HEK293 (cell line): Measurements from ENCODE around the gene YIPF3.
A peak's percentile ranks its signal among the peaks of the same experiment; 100 is the strongest.
"Not testable (repeated sequence)": the region's sequence is repeated elsewhere in the genome, so short reads cannot be mapped to it uniquely, and the experiment has no call there.

Experiments used
- CTCF ChIA-PET: fragments of 350-600 bp; formaldehyde crosslinking; extraction: SDS; loops from one replicate; lab custom pipeline; 2021; ENCODE audit warnings: antibody characterized with exemption; lab: Yijun Ruan, JAX
- POLR2A ChIA-PET: fragments of 300-600 bp; formaldehyde crosslinking; extraction: SDS; loops from one replicate; lab custom pipeline; 2020; ENCODE audit warnings: antibody characterized with exemption, inconsistent platforms; lab: Yijun Ruan, JAX
- H3K27ac ChIP-seq: fragments of 200-500 bp; sonication (Bioruptor generic); 2 replicates; pipeline ENCODE4 v1.5.1; 2014; ENCODE audit warnings: low read depth, low read length, control low read depth, inconsistent platforms; ENCODE audit errors: extremely low read depth
- H3K36me3 ChIP-seq, 2 experiments: fragments of 200-500 bp in 1 of 2; sonication (Bioruptor generic) in 1 of 2; 1 replicate in 1 of 2; 2 replicates in 1 of 2; pipeline ENCODE4 v1.5.1; 2014 to 2017; ENCODE audit warnings: inconsistent platforms in 2 of 2, low read length in 2 of 2; ENCODE audit not compliant: control insufficient read depth in 2 of 2, insufficient read depth in 1 of 2
- H3K4me1 ChIP-seq: fragments of 200-500 bp; sonication (Bioruptor generic); 2 replicates; pipeline ENCODE4 v1.5.1; 2014; ENCODE audit warnings: mild to moderate bottlenecking, low read length, inconsistent platforms; ENCODE audit not compliant: control insufficient read depth, insufficient read depth
- H3K4me3 ChIP-seq: 2 replicates; pipeline ENCODE4 v1.5.1; 2011; ENCODE audit warnings: low read depth, mild to moderate bottlenecking, control low read depth, low read length, moderate library complexity
- H3K9me3 ChIP-seq: fragments of 200-500 bp; sonication (Bioruptor generic); 2 replicates; pipeline ENCODE4 v1.5.1; 2014; ENCODE audit warnings: low read depth, low read length, inconsistent platforms; ENCODE audit not compliant: control insufficient read depth, insufficient read depth
- GLI4 ChIP-seq: fragments of 450-650 bp; formaldehyde crosslinking; IDR thresholded peaks from 2 replicates; pipeline ENCODE4 v1.5.1; 2016; ENCODE audit warnings: missing biosample characterization, missing genetic modification characterization
- MZF1 ChIP-seq: fragments of 450-650 bp; formaldehyde crosslinking; IDR thresholded peaks from 2 replicates; pipeline ENCODE4 v1.5.1; 2017; ENCODE audit warnings: missing biosample characterization, missing genetic modification characterization, borderline replicate concordance
- ZBTB17 ChIP-seq: fragments of 450-650 bp; formaldehyde crosslinking; IDR thresholded peaks from 2 replicates; pipeline ENCODE4 v1.5.1; 2016; ENCODE audit warnings: missing biosample characterization, missing genetic modification characterization
- ZEB2 ChIP-seq: fragments of 450-650 bp; formaldehyde crosslinking; IDR thresholded peaks from 2 replicates; pipeline ENCODE4 v1.5.1; 2016; ENCODE audit warnings: missing biosample characterization, missing genetic modification characterization
- ZFP37 ChIP-seq: fragments of 450-650 bp; formaldehyde crosslinking; IDR thresholded peaks from 2 replicates; pipeline ENCODE4 v1.5.1; 2016; ENCODE audit warnings: missing biosample characterization, missing genetic modification characterization
- ZIC2 ChIP-seq: fragments of 450-650 bp; formaldehyde crosslinking; IDR thresholded peaks from 2 replicates; pipeline ENCODE4 v1.5.1; 2016; ENCODE audit warnings: missing biosample characterization, missing genetic modification characterization
- ZNF121 ChIP-seq: fragments of 450-650 bp; formaldehyde crosslinking; IDR thresholded peaks from 2 replicates; pipeline ENCODE4 v1.5.1; 2016; ENCODE audit warnings: missing biosample characterization, missing genetic modification characterization
- ZNF138 ChIP-seq: fragments of 450-650 bp; formaldehyde crosslinking; IDR thresholded peaks from 2 replicates; pipeline ENCODE4 v1.5.1; 2016; ENCODE audit warnings: missing biosample characterization, missing genetic modification characterization, borderline replicate concordance
- ZNF292 ChIP-seq: fragments of 450-650 bp; formaldehyde crosslinking; IDR thresholded peaks from 2 replicates; pipeline ENCODE4 v1.5.1; 2016; ENCODE audit warnings: low read depth, missing biosample characterization, missing genetic modification characterization, borderline replicate concordance
- ZNF561 ChIP-seq: fragments of 450-650 bp; IDR thresholded peaks from 2 replicates; pipeline ENCODE4 v1.5.1; 2018; ENCODE audit warnings: missing biosample characterization, missing genetic modification characterization, borderline replicate concordance
- ZNF670 ChIP-seq: fragments of 450-650 bp; formaldehyde crosslinking; IDR thresholded peaks from 2 replicates; pipeline ENCODE4 v1.5.1; 2016; ENCODE audit warnings: missing biosample characterization, missing genetic modification characterization, low read depth
- TF ChIP-seq, protein P1 (sequence below): fragments of 450-650 bp; formaldehyde crosslinking; IDR thresholded peaks from 2 replicates; pipeline ENCODE4 v1.5.1; 2016; ENCODE audit warnings: missing biosample characterization, missing genetic modification characterization
- TF ChIP-seq, protein P2 (sequence below): fragments of 450-650 bp; formaldehyde crosslinking; IDR thresholded peaks from 2 replicates; pipeline ENCODE4 v1.5.1; 2016; ENCODE audit warnings: missing biosample characterization, missing genetic modification characterization
- TF ChIP-seq, protein P3 (sequence below): fragments of 450-650 bp; formaldehyde crosslinking; IDR thresholded peaks from 2 replicates; pipeline ENCODE4 v1.5.1; 2017; ENCODE audit warnings: missing biosample characterization, missing genetic modification characterization

YIPF3 gene

DNA sequence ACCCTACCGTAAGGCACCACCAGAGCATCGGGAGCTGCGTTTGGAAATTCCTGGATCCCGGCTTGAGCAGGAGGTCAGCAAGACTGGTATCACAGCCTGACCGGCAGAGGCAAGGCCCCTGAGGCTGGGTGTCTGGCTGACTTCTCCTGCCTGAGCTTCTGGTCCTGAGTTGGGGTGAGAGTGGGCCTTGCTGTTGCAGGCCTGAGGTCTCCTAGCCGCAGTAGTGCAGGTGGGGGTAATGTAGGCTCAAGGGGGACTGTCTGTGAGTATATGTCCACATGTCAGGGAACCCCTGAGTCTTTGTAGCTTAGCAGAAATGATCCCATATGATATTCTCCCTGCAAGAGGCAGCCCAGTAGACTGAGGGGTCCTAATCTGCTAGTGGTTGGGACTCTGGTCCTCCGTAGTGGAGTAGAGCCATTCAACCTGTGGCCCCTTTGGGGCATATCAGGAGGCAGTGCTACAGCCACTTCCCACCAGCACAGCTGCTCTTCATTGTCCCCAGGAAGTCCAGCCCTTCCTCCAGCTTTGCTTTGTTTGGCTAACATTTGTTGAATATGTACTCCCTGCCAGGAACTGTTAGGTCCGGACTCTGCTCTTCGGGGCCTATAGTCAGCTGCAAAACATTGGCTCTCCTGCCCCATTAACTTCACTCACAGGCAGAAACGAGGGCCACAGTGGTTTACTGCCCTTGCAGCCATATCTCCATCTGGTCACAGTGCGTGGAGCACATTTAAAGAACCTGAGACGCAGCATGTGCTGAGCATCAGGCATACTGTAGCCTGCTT is 17.5 kb downstream of the YIPF3 start:
- POLR2A ChIA-PET = no interaction called here

DNA sequence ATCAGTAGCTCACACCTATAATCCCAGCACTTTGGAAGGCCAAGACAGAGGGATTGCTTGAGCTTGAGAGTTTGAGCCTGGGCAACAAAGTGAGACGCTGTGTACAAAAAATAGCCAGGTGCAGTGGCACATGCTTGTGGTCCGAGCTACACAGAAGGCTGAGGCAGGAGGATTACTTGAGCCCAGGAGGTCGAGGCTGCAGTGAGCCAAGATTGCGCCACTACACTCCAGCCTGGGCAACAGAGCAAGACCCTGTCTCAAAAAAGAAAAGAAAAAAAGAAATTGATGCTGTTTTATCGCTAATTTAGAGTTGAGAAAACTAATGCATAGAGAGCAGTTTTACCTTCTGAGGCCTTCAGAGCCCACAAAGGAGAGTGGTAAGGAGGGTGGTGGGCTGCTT is 18.4 kb downstream of the YIPF3 start:
- H3K4me1 ChIP-seq, H3K4me3 ChIP-seq, POLR2A ChIA-PET, H3K27ac ChIP-seq, H3K9me3 ChIP-seq: not testable (repeated sequence)
- peak; percentile 64; the same call in 1 of the 2 replicates for TF ChIP-seq ZNF121 (tag by site-specific recombination)
- CTCF ChIA-PET = interaction anchor here (0.6 to 11.2 kb wide), 7 partner anchors 10 to 759 kb away, joined by 3 to 142 read pairs (median 6); partner anchors contain the start of genes DLK2, DNPH1 and LRRC73
- H3K36me3 ChIP-seq = peaks cover 9 to 75% of the 10 kb centered on the region in 2 experiments; a peak in 2 of 3 replicates

More for the DNA sequence above, 17.5 kb downstream of the YIPF3 start:
- TF ChIP-seq, protein P1, sequence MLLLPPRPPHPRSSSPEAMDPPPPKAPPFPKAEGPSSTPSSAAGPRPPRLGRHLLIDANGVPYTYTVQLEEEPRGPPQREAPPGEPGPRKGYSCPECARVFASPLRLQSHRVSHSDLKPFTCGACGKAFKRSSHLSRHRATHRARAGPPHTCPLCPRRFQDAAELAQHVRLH = no peak
- TF ChIP-seq ZNF561 (no peak), ZBTB17 (tag by site-specific recombination) (no peak), ZNF292 (no peak), MZF1 (tag by site-specific recombination) (no peak), ZNF138 (tag by site-specific recombination) (no peak), ZFP37 (no peak), GLI4 (tag by site-specific recombination) (no peak), ZNF670 (tag by site-specific recombination) (no peak)
- TF ChIP-seq, protein P2, sequence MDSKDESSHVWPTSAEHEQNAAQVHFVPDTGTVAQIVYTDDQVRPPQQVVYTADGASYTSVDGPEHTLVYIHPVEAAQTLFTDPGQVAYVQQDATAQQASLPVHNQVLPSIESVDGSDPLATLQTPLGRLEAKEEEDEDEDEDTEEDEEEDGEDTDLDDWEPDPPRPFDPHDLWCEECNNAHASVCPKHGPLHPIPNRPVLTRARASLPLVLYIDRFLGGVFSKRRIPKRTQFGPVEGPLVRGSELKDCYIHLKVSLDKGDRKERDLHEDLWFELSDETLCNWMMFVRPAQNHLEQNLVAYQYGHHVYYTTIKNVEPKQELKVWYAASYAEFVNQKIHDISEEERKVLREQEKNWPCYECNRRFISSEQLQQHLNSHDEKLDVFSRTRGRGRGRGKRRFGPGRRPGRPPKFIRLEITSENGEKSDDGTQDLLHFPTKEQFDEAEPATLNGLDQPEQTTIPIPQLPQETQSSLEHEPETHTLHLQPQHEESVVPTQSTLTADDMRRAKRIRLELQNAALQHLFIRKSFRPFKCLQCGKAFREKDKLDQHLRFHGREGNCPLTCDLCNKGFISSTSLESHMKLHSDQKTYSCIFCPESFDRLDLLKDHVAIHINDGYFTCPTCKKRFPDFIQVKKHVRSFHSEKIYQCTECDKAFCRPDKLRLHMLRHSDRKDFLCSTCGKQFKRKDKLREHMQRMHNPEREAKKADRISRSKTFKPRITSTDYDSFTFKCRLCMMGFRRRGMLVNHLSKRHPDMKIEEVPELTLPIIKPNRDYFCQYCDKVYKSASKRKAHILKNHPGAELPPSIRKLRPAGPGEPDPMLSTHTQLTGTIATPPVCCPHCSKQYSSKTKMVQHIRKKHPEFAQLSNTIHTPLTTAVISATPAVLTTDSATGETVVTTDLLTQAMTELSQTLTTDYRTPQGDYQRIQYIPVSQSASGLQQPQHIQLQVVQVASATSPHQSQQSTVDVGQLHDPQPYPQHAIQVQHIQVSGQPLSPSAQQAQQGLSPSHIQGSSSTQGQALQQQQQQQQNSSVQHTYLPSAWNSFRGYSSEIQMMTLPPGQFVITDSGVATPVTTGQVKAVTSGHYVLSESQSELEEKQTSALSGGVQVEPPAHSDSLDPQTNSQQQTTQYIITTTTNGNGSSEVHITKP (tag by site-specific recombination) = no peak
- H3K4me1 ChIP-seq = peaks cover 7% of the 10 kb centered on the region
- peaks cover 13 to 72% of the 10 kb centered on the region in 2 experiments; a peak in 2 of 3 replicates for H3K36me3 ChIP-seq
- no peaks in the 10 kb centered on the region for H3K9me3 ChIP-seq
- no peak overlapping the region for H3K27ac ChIP-seq
- no peak overlapping the region for H3K4me3 ChIP-seq
- CTCF ChIA-PET = interaction anchor here (0.6 to 11.2 kb wide), 4 partner anchors 9 to 270 kb away, joined by 3 to 142 read pairs (median 3); partner anchors contain the start of genes DNPH1 and LRRC73

DNA sequence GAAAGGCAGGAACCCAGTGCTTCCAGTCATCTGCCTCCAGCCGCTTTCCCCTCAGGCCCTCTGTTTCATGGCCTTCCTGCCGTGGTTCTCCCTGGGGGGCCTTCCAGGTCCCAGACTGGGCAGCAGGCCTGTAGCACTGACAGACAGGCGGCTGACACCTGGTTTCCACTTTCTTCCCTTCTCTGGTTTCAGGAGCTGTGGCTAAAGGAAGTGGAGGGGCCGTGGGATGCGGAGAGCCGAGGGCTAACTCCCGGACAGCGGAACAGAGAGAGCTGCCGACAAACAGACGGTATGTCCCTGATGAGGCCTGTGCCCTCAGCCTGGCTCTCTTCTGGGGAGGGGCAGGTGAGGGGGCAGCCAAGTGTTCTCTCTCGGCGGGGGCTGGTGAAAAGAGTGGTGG is 19.0 kb downstream of the YIPF3 start:
- TF ChIP-seq ZEB2 (tag by site-specific recombination) = no peak
- TF ChIP-seq ZIC2 (tag by site-specific recombination) = peak; percentile 31; the same call in 1 of the 2 replicates
- TF ChIP-seq, protein P3, sequence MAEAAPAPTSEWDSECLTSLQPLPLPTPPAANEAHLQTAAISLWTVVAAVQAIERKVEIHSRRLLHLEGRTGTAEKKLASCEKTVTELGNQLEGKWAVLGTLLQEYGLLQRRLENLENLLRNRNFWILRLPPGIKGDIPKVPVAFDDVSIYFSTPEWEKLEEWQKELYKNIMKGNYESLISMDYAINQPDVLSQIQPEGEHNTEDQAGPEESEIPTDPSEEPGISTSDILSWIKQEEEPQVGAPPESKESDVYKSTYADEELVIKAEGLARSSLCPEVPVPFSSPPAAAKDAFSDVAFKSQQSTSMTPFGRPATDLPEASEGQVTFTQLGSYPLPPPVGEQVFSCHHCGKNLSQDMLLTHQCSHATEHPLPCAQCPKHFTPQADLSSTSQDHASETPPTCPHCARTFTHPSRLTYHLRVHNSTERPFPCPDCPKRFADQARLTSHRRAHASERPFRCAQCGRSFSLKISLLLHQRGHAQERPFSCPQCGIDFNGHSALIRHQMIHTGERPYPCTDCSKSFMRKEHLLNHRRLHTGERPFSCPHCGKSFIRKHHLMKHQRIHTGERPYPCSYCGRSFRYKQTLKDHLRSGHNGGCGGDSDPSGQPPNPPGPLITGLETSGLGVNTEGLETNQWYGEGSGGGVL = no peak
- TF ChIP-seq, all 188 proteins: peak for 1
- Histone ChIP-seq H3K4me1 (peaks cover 7% of the 10 kb centered on the region), H3K27ac (no peak overlapping the region), H3K36me3 (peaks cover 9 to 70% of the 10 kb centered on the region in 2 experiments; a peak in 2 of 3 replicates), H3K9me3 (no peaks in the 10 kb centered on the region), H3K4me3 (no peak overlapping the region)
- ChIA-PET CTCF (interaction anchor here (0.7 to 11.2 kb wide), 9 partner anchors 10 to 759 kb away, joined by 3 to 142 read pairs (median 14); partner anchors contain the start of genes DLK2 and LRRC73), POLR2A (no interaction called here)
